ENCODE results near the gene DHRS2. TPM values are rescaled to one million over a fixed set of nuclear protein-coding genes. Genes with fewer than 3 reads are reported as not detected.
A peak's percentile ranks its signal among the peaks of the same experiment; 100 is the strongest.
"Not testable (repeated sequence)": the region's sequence is repeated elsewhere in the genome, so short reads cannot be mapped to it uniquely, and the experiment has no call there.

DHRS2 gene
- total and polyA plus RNA-seq, 4 donors: 0.08 to 0.67 (median 0.36) TPM

DNA sequence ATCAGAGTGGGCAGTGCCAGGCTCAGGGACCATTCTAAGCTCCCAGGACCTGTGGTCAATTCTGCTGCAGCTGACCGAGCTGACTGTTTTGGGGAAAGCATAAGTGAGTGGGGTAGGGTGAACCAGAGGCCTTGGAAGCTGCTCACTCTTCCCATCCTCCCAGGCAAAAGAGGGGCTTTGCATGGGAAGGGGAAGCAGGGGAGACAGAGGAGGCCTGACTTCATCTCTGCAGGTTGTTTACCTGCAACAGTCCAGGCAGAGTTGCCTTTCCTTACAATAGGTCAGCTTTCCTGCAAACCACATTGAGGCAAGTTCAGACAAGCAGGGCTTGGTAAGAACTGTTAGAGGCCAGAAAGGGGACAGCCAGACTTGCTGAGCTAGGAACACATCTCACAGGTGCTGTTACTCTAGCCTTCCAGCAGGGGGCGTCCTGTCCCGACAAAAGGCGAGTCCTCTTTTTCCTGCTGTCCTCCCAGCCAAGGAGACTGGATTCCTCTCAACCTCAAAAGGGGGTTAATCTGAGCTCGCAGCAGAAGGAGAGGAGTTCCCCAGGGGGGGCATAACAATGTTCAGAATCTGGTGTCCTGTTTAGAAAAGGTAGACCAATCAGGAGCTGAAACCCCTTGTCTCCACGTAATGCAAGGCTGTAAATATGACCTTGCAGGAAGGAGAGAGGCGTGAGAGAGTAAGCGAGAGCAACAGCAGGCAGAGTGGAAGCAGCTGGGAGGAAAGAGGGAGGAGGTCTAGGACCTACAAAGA is 4.3 kb upstream of the DHRS2 start:
- DNase-seq (peak; percentile 90 to 94 (median 94)), ATAC-seq (ENCODE audit: insufficient read depth, low FRiP score) (peak; percentile 83)
- WGBS, 2 donors: 8 to 9% methylated on average over 8 of the region's 8 CpGs
- Histone ChIP-seq H3K27me3 (ENCODE audit: control insufficient read depth in 3 of 3, insufficient read depth in 3 of 3, low read length in 2 of 3) (no peaks in the 10 kb centered on the region), H3K4me1 (ENCODE audit: control insufficient read depth in 5 of 5, insufficient read depth in 5 of 5, low read length in 5 of 5) (peaks cover 0 to 12% (median 6%) of the 10 kb centered on the region in 5 donors), H3K36me3 (ENCODE audit: control insufficient read depth in 4 of 4, insufficient read depth in 4 of 4, low read length in 4 of 4) (no peaks in the 10 kb centered on the region), H3K9ac (ENCODE audit: insufficient read depth in 1 of 2, low read length in 2 of 2) (peak overlapping the region in 1 of 2 donors; percentile 44), H3K4me3 (no peak overlapping the region), H3K27ac (ENCODE audit: low read depth in 1 of 2, low read length in 1 of 2) (no peak overlapping the region), H3K9me3 (ENCODE audit: control insufficient read depth in 4 of 4, insufficient read depth in 3 of 4, low read length in 3 of 4) (no peaks in the 10 kb centered on the region)
- TF ChIP-seq CTCF (IDR thresholded peaks at IDR 0.05; ENCODE audit: control extremely low read depth, extremely low read depth): peak; percentile 78

- TF ChIP-seq CTCF (IDR thresholded peaks at IDR 0.05; ENCODE audit: control extremely low read depth, extremely low read depth): no peak
- no peaks in the 10 kb centered on the region for H3K9me3 ChIP-seq (ENCODE audit: control insufficient read depth in 4 of 4, insufficient read depth in 3 of 4, low read length in 3 of 4)
- DNase-seq (no peak), ATAC-seq (ENCODE audit: insufficient read depth, low FRiP score) (no peak)
- no peaks in the 10 kb centered on the region for H3K36me3 ChIP-seq (ENCODE audit: control insufficient read depth in 4 of 4, insufficient read depth in 4 of 4, low read length in 4 of 4)
- no peaks in the 10 kb centered on the region for H3K27me3 ChIP-seq (ENCODE audit: control insufficient read depth in 3 of 3, insufficient read depth in 3 of 3, low read length in 2 of 3)
- H3K27ac ChIP-seq (ENCODE audit: low read depth in 1 of 2, low read length in 1 of 2): no peak overlapping the region
- peak overlapping the region in 1 of 2 donors; percentile 44 for H3K9ac ChIP-seq (ENCODE audit: insufficient read depth in 1 of 2, low read length in 2 of 2)
- peaks cover 0 to 12% (median 6%) of the 10 kb centered on the region in 5 donors for H3K4me1 ChIP-seq (ENCODE audit: control insufficient read depth in 5 of 5, insufficient read depth in 5 of 5, low read length in 5 of 5)
- no peak overlapping the region for H3K4me3 ChIP-seq
- WGBS, 2 donors: 34 to 38% methylated on average over 4 of the region's 4 CpGs
Measured at GRCh38 chr14:23632461-23633159, 3.6 kb upstream of the DHRS2 start.

DNA sequence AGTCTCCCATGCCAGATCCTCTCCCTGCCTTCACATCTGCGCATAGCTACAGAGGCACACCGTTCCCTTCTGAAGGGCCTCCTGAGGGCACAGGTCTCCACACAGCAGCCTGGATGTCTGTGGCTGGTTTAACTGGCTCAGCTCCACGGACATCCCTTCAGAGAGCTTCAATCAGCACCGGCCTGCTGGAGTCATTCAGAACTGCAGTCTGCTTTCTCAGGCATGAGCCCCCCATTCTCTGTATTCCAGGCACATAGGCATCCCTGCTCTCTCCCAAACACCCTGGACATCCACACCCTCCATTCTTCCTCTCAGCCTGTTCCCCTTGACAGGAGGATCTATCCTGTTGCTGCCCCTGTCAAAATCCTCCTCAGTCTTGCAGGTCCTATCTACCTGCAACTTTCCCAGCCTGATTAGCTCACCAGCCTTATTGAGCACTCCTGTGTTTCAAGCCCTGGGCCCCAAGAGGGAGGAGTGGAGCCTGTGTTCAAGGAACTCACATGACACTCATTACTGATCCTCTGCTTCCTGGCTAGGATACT is 2.9 kb upstream of the DHRS2 start:
- no peak for ATAC-seq (ENCODE audit: insufficient read depth, low FRiP score)
- TF ChIP-seq CTCF (IDR thresholded peaks at IDR 0.05; ENCODE audit: control extremely low read depth, extremely low read depth): no peak

GRCh38 chr14:23634698-23635412 is 1.3 kb upstream of the DHRS2 start:
- WGBS, 2 donors: 87 to 88% methylated on average over 5 of the region's 5 CpGs

More for the DNA sequence above, 2.9 kb upstream of the DHRS2 start:
- Histone ChIP-seq H3K9me3 (ENCODE audit: control insufficient read depth in 4 of 4, insufficient read depth in 3 of 4, low read length in 3 of 4) (no peaks in the 10 kb centered on the region), H3K4me1 (ENCODE audit: control insufficient read depth in 5 of 5, insufficient read depth in 5 of 5, low read length in 5 of 5) (peaks cover 0 to 12% (median 6%) of the 10 kb centered on the region in 5 donors), H3K9ac (ENCODE audit: insufficient read depth in 1 of 2, low read length in 2 of 2) (peak overlapping the region in 1 of 2 donors; percentile 28), H3K27ac (ENCODE audit: low read depth in 1 of 2, low read length in 1 of 2) (no peak overlapping the region), H3K36me3 (ENCODE audit: control insufficient read depth in 4 of 4, insufficient read depth in 4 of 4, low read length in 4 of 4) (no peaks in the 10 kb centered on the region), H3K4me3 (no peak overlapping the region), H3K27me3 (ENCODE audit: control insufficient read depth in 3 of 3, insufficient read depth in 3 of 3, low read length in 2 of 3) (no peaks in the 10 kb centered on the region)
- no peak for DNase-seq
- 78 to 83% methylated on average over 4 of the region's 4 CpGs for WGBS, 2 donors

DNA sequence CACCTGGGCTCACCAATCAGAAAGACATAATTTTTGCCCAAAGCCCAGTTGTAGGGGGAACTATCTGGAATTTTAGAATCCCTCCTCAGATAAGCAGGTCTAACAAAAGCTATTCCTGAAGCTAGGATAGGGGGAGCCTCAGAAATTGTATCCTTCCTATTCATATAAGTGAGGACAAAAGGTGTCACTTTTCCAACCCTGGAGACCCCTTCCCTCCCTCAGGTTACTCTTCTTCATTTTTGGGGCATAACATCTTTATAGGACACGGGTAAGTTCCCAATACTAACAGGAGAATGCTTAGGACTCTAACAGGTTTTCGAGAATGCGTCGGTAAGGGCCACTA is 1.1 kb downstream of the DHRS2 start:
- not testable (repeated sequence) for DNase-seq
- WGBS, 2 donors: 92 to 98% methylated on average over 4 of the region's 4 CpGs

More at GRCh38 chr14:23634698-23635412, 1.3 kb upstream of the DHRS2 start:
- H3K9me3 ChIP-seq (ENCODE audit: control insufficient read depth in 4 of 4, insufficient read depth in 3 of 4, low read length in 3 of 4); H3K36me3 ChIP-seq (ENCODE audit: control insufficient read depth in 4 of 4, insufficient read depth in 4 of 4, low read length in 4 of 4); H3K4me3 ChIP-seq; DNase-seq; H3K27ac ChIP-seq (ENCODE audit: low read depth in 1 of 2, low read length in 1 of 2); H3K9ac ChIP-seq (ENCODE audit: insufficient read depth in 1 of 2, low read length in 2 of 2); H3K27me3 ChIP-seq (ENCODE audit: control insufficient read depth in 3 of 3, insufficient read depth in 3 of 3, low read length in 2 of 3); ATAC-seq (ENCODE audit: insufficient read depth, low FRiP score): not testable (repeated sequence)
- H3K4me1 ChIP-seq (ENCODE audit: control insufficient read depth in 5 of 5, insufficient read depth in 5 of 5, low read length in 5 of 5): peaks cover 0 to 12% (median 6%) of the 10 kb centered on the region in 5 donors

More for the DNA sequence above, 1.1 kb downstream of the DHRS2 start:
- not testable (repeated sequence) for H3K27ac ChIP-seq (ENCODE audit: low read depth in 1 of 2, low read length in 1 of 2); H3K4me3 ChIP-seq; H3K9me3 ChIP-seq (ENCODE audit: control insufficient read depth in 4 of 4, insufficient read depth in 3 of 4, low read length in 3 of 4); H3K27me3 ChIP-seq (ENCODE audit: control insufficient read depth in 3 of 3, insufficient read depth in 3 of 3, low read length in 2 of 3); H3K9ac ChIP-seq (ENCODE audit: insufficient read depth in 1 of 2, low read length in 2 of 2); ATAC-seq (ENCODE audit: insufficient read depth, low FRiP score); H3K36me3 ChIP-seq (ENCODE audit: control insufficient read depth in 4 of 4, insufficient read depth in 4 of 4, low read length in 4 of 4)
- peaks cover 0 to 27% (median 12%) of the 10 kb centered on the region in 5 donors for H3K4me1 ChIP-seq (ENCODE audit: control insufficient read depth in 5 of 5, insufficient read depth in 5 of 5, low read length in 5 of 5)
